HFF-Myc (cell line): ENCODE results near the gene ITPRIPL1.
"Not testable (repeated sequence)": the region's sequence is repeated elsewhere in the genome, so short reads cannot be mapped to it uniquely, and the experiment has no call there.

Experiments used
- DNase-seq: peaks from one replicate; pipeline ENCODE4 v3.0.0-alpha.2; 2011; ENCODE audit warnings: low read depth; ENCODE audit errors: extremely low read depth
- H3K4me3 ChIP-seq: replicated peaks from 2 replicates; pipeline ENCODE4 v1.5.1; 2011; ENCODE audit warnings: low read depth, mild to moderate bottlenecking, control low read depth, low read length
- TF ChIP-seq, protein P1 (sequence below): IDR thresholded peaks from 2 replicates; pipeline ENCODE4 v1.5.1; 2012; ENCODE audit warnings: mild to moderate bottlenecking, low read depth, low read length, control low read depth; ENCODE audit errors: missing control alignments

The ITPRIPL1 gene, protein sequence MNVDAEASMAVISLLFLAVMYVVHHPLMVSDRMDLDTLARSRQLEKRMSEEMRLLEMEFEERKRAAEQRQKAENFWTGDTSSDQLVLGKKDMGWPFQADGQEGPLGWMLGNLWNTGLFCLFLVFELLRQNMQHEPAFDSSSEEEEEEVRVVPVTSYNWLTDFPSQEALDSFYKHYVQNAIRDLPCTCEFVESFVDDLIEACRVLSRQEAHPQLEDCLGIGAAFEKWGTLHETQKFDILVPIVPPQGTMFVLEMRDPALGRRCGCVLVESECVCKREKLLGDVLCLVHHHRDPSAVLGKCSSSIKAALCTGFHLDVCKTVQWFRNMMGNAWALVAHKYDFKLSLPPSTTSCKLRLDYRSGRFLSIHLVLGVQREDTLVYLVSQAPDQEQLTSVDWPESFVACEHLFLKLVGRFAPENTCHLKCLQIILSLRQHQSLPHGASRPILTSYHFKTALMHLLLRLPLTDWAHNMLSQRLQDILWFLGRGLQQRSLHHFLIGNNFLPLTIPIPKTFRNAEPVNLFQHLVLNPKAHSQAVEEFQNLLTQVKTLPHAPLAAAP

DNA sequence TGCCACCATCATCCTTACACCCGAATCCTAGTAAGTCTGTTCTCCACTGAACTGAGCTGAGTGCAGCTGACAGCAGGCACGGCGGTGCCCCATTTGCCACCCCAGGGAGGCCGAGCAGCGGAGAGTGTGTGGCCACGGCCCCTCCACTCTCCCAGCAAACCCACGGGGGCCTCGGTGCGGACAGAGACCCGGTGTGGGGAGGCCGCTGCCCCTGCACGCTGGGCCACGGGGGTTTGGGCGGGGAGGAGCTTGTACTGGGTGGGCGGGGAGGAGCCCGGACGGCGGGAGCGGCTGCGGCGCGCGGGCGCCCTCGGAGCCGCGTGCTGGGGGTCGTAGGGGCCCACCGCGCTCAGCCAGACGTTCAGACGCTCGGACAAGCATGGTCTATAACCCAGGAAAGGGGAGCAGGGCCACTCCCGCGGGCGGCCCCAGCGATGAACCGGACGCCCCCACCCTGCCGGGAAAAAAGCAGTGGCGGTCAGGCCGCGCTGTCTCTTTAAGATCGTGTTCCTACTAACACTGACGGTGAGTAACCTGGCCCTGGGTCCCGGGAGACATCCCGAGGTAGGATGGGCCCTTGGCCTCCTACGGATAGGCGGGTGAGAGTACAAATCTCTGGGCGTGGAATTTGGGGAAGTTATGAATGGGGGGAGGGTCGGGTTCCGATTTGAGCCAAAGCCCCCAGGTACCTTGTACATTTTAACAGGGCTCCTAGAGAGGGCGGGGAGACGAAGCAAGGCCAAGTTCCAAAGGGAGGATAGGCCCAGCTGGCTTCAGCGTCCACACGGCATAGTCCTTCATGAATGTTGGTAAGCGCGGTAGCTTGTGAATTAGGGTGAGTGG lies at the start of gene ITPRIPL1:
TSS of gene ITPRIPL1 (plus strand) at position 277 of the 843 bp plus-strand sequence. CDS start at position 800, 523 bp downstream.
- no peak for DNase-seq
- H3K4me3 ChIP-seq = peak within 1 kb of the TSS; percentile 68
- TF ChIP-seq, protein P1, sequence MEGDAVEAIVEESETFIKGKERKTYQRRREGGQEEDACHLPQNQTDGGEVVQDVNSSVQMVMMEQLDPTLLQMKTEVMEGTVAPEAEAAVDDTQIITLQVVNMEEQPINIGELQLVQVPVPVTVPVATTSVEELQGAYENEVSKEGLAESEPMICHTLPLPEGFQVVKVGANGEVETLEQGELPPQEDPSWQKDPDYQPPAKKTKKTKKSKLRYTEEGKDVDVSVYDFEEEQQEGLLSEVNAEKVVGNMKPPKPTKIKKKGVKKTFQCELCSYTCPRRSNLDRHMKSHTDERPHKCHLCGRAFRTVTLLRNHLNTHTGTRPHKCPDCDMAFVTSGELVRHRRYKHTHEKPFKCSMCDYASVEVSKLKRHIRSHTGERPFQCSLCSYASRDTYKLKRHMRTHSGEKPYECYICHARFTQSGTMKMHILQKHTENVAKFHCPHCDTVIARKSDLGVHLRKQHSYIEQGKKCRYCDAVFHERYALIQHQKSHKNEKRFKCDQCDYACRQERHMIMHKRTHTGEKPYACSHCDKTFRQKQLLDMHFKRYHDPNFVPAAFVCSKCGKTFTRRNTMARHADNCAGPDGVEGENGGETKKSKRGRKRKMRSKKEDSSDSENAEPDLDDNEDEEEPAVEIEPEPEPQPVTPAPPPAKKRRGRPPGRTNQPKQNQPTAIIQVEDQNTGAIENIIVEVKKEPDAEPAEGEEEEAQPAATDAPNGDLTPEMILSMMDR = no peak

DNA sequence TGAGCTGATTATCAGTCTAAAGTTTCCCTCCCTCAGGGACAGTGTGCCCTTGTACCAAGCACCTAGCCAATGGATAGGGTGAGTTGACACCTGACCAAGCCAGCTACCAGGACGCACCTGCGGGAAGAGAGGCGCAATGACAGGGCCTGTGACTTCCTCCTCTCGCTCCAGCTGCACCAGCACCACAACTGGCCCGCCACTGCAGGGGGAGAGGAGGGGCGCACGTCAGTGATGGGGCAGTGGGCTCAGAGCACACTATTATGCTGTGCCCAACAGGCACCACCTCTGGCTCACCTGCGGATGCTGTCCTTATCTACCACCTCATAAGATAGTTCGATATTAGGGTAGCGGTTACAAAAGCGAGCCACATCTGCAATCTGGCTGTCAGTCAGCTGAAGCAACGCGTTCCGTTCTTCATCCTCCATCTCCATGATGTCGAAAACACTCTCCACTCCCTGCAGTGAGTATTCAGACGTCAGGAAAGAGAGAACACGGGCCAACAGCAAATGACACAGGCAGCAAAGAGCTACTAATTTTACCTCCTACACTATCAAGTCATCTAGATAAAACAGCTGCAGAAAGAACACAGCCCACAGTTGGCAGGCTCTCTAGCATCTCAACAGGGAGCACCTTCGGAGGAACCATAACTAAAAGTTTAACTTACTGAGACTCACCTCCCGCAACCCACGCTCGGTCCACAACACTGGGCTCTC lies 48.2 kb upstream of the ITPRIPL1 start:
- TF ChIP-seq, protein P1 = no peak
- no peak for DNase-seq
- no peak overlapping the region for H3K4me3 ChIP-seq

DNA sequence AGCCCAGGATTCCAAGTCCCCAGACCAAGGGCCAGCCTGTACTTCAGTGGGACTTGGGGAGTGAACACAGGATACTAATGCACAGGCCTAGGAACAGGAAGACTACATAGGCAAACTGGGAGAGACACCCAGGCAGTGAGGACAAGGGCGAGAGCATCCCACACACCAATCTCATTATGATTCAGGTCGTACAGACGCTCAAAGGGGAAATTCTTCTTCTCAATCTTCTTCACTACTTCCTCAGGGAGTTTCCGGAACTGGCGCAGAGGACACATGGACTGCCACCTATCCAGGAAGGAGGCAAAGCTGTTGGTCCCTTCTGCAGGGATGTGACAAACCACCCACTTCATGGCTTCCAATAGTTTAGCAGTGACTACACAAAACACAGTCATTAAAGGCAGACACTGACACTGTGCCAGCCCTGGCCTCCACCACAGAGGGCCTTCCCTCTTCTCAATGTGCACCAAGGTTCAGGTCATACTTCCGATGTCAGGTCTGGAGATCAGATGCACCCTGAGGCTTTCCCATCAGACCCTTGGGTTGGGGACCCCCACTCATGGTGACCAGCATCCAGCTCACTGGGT lies 37.8 kb upstream of the ITPRIPL1 start:
- no peak overlapping the region for H3K4me3 ChIP-seq
- TF ChIP-seq, protein P1 = no peak
- no peak for DNase-seq

DNA sequence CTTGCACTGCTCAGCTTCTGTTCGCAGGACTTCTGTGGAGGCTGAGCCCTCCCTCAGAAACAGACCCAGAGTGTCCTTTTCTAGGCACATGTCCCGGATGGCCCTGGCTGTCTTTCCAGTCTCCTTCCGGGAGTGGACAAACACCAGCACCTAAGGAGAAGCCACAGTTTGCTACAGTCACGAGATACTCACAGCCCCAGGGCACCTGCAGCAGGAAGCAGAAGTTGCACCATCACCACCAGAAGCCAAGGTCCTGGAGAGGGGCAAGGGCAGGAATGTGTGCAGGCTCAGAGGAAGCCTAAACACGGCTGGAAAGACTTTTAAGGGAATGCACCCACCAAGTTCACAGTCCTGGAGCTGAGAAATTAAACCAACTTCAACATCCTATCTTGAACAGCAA lies 33.4 kb upstream of the ITPRIPL1 start:
- no peak overlapping the region for H3K4me3 ChIP-seq
- no peak for DNase-seq
- TF ChIP-seq, protein P1 = no peak

DNA sequence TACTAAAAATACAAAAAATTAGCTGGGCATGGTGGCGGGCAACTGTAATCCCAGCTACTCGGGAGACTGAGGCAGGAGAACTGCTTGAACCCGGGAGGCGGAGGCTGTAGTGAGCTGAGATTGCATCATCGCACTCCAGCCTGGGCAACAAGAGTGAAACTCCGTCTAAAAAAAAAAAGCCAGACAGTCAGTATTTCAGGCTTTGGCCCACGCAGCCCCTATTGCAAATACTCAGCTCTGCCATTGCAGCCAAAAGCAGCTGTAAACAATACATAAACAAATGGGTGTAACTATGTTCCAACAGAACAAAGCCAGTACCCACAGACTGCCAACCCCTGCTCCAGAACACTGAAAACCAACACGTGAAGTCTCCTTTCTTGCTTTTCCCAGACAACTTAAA lies 30.8 kb upstream of the ITPRIPL1 start:
- not testable (repeated sequence) for H3K4me3 ChIP-seq, DNase-seq

DNA sequence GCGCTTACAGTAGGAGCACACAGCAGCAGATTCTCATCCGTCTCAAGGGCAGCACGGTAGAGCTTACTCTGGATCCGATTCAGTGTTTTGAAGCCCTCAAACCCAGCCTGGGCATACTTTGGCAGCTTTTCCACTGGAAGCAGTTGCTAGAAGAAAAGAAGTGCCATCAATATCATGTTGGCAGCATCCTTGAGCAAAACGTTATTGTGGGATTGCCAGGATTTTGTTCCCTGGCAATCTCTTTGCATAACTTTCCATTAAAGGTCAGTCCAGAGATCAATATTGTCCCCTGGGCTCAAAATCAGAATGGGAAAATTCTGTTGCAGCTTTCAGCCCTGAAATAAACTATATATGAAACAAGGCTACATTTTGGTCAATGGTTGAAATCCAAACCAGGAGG lies 28.2 kb upstream of the ITPRIPL1 start:
- no peak overlapping the region for H3K4me3 ChIP-seq
- DNase-seq = no peak
- TF ChIP-seq, protein P1 = no peak
